ENCODE measurements around the gene CMTR1.

The CMTR1 gene

GRCh38 chr6:37417393-37417792 lies 15.6 kb upstream of the CMTR1 start:
- DNase-seq (ENCODE audit: low read depth), result no peak
- no peak overlapping the region for H3K4me3 ChIP-seq (ENCODE audit: low read depth, low read length)
- TF ChIP-seq, protein P1, sequence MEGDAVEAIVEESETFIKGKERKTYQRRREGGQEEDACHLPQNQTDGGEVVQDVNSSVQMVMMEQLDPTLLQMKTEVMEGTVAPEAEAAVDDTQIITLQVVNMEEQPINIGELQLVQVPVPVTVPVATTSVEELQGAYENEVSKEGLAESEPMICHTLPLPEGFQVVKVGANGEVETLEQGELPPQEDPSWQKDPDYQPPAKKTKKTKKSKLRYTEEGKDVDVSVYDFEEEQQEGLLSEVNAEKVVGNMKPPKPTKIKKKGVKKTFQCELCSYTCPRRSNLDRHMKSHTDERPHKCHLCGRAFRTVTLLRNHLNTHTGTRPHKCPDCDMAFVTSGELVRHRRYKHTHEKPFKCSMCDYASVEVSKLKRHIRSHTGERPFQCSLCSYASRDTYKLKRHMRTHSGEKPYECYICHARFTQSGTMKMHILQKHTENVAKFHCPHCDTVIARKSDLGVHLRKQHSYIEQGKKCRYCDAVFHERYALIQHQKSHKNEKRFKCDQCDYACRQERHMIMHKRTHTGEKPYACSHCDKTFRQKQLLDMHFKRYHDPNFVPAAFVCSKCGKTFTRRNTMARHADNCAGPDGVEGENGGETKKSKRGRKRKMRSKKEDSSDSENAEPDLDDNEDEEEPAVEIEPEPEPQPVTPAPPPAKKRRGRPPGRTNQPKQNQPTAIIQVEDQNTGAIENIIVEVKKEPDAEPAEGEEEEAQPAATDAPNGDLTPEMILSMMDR (conservative IDR thresholded peaks at IDR 0.05; ENCODE audit: low read depth, low read length), result no peak

GRCh38 chr6:37418722-37419121 lies 14.3 kb upstream of the CMTR1 start:
- TF ChIP-seq, protein P1 (conservative IDR thresholded peaks at IDR 0.05; ENCODE audit: low read depth, low read length), result no peak
- no peak overlapping the region for H3K4me3 ChIP-seq (ENCODE audit: low read depth, low read length)
- DNase-seq (ENCODE audit: low read depth), result no peak

DNA sequence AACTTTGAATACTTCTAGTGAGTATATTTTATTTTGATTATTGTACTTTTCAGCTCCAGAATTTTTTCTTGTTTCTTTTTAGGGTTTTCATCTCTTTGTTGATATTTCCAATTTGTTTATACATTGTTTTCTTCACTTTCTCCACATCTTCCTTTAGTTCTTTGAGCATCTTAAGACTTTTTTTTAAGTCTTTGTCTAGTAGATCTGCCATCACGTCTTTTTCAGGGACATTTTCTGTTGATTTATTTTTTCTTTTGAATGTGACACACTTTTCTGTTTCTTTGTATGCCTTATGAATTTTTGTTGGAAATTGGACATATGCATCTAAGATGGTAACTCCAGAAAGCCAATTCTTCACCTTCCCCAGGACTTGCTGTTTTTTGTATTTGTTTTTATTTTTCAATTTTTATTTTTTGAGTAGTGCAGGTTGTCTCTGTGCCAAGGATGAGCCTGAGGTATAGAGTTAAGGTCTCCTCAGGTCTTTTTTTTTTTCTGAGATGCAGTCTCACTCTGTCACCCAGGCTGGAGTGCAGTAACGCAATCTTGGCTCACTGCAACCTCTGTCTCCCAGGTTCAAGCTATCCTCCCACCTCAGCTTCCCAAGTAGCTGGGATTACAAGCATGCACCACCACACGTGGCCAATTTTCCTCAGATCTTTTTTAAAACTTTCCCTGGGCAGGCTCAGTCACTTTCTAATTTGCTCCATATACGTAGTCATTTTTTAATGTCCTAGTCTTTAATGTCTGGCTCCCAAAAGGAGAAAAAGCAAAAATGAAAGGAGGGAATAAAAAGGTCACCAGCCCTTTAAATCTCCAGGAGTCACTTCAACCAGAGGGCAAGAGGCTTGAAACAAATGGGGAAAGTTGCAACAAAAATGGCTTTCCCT lies 6.7 kb upstream of the CMTR1 start:
- DNase-seq (ENCODE audit: low read depth), result no peak
- TF ChIP-seq, protein P1 (conservative IDR thresholded peaks at IDR 0.05; ENCODE audit: low read depth, low read length), result no peak
- H3K4me3 ChIP-seq (ENCODE audit: low read depth, low read length), result no peak overlapping the region

DNA sequence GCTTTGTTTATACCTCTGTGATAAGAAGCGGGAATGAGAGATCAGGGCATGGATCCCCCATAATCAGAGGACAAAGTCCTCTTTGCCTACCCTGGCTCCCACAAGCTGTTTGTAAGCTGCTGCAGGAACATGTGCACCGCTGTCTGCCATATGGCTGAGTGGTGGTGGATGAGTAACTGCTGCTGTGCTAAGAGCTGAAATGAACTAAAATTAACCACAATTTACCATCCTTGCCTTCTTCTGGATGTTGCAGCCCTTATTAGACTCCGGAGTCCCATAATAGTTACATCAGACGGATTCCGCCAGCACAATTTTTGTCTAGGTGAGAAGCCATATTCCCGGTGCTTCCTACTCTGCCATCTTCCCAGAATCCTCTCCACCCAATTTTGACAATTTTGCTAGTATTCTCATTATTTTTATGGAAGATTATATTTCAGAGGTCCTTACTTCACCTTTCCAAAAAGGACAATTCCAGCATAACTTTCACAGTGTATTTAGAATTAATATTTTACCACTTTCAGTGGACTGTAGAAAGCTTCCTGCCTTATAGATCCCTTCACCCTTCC lies 6.0 kb upstream of the CMTR1 start:
- DNase-seq (ENCODE audit: low read depth), result no peak

DNA sequence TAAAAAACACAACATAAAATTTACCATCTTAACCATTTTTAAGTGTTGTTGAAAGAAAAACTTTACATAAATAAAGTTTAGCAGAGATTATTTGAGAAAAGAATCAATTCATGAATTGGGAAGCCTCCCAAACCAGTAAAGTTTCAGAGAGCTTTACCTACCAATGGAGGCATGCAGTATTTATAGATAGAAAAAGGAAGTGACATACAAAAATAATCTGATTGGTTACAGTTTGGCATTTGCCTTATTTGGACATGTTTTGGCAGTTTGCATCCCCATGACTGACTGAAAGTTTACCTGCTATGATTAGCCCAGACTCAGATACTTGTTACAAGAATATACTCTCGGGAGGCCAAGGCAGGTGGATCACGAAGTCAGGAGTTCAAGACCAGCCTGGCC lies 3.7 kb upstream of the CMTR1 start:
- no peak for DNase-seq (ENCODE audit: low read depth)
- TF ChIP-seq, protein P1 (conservative IDR thresholded peaks at IDR 0.05; ENCODE audit: low read depth, low read length), result no peak
- H3K4me3 ChIP-seq (ENCODE audit: low read depth, low read length), result no peak overlapping the region

More for the DNA sequence above, 6.0 kb upstream of the CMTR1 start:
- TF ChIP-seq, protein P1 (conservative IDR thresholded peaks at IDR 0.05; ENCODE audit: low read depth, low read length), result no peak
- no peak overlapping the region for H3K4me3 ChIP-seq (ENCODE audit: low read depth, low read length)

- TF ChIP-seq, protein P1 (conservative IDR thresholded peaks at IDR 0.05; ENCODE audit: low read depth, low read length), result no peak
- no peak for DNase-seq (ENCODE audit: low read depth)
- H3K4me3 ChIP-seq (ENCODE audit: low read depth, low read length), result peak overlapping the region; percentile 86
These were observed 468 bp upstream of the CMTR1 start for GRCh38 chr6:37432590-37432915.
